IMR-90 (cell line): ENCODE data around the gene MRC1. TPM values are rescaled to one million over a fixed set of nuclear protein-coding genes. Genes with fewer than 3 reads are reported as not detected.

Experiments
- ATAC-seq: fragments of 200-7000 bp; cut with Tn5 transposase; 2 replicates; pipeline ENCODE4 v1.9.1; 2020; ENCODE audit warnings: low read depth, mild to moderate bottlenecking, moderate library complexity
- BruUV-seq: library from RNA; stranded (reverse); fragments of 400-500 nt; replicated peaks from 2 replicates; lab custom pipeline; 2021; lab: Mats Ljungman, UMichigan
- CTCF ChIA-PET: fragments of 300-600 bp; formaldehyde crosslinking; extraction: SDS; loops from one replicate; lab custom pipeline; 2021; ENCODE audit warnings: antibody characterized with exemption; lab: Yijun Ruan, JAX
- POLR2A ChIA-PET: fragments of 300-600 bp; sonication (Branson Sonifier 250); formaldehyde crosslinking; loops from one replicate; lab custom pipeline; 2022; ENCODE audit warnings: antibody characterized with exemption; ENCODE audit not compliant: unreplicated experiment; lab: Charles Lee
- DNase-seq: peaks from one replicate; pipeline ENCODE4 v3.0.0; 2013
- H2AFZ ChIP-seq: replicated peaks from 2 replicates; pipeline ENCODE3; 2013; ENCODE audit warnings: low read length, mild to moderate bottlenecking; ENCODE audit not compliant: poor library complexity
- H2AK5ac ChIP-seq: 2 replicates; pipeline ENCODE4 v1.6.1; 2013; ENCODE audit warnings: low read depth, low read length, inconsistent platforms
- H2AK9ac ChIP-seq: replicated peaks from 2 replicates; pipeline ENCODE3; 2013; ENCODE audit warnings: mild to moderate bottlenecking, low read depth, low read length, moderate library complexity; ENCODE audit not compliant: poor library complexity
- H2BK120ac ChIP-seq: 2 replicates; pipeline ENCODE4 v1.6.1; 2013; ENCODE audit warnings: low read depth, low read length, inconsistent platforms
- H2BK15ac ChIP-seq: 3 replicates; pipeline ENCODE4 v1.6.1; 2013; ENCODE audit warnings: low read depth, low read length, inconsistent platforms
- H2BK20ac ChIP-seq: 2 replicates; pipeline ENCODE4 v1.6.1; 2013; ENCODE audit warnings: low read depth, mild to moderate bottlenecking, inconsistent platforms, low read length, moderate library complexity
- H2BK5ac ChIP-seq: 2 replicates; pipeline ENCODE4 v1.6.1; 2013; ENCODE audit warnings: mild to moderate bottlenecking, low read depth, low read length, inconsistent platforms; ENCODE audit not compliant: poor library complexity, severe bottlenecking
- H3K14ac ChIP-seq: replicated peaks from 2 replicates; pipeline ENCODE4 v1.6.1; 2013; ENCODE audit warnings: low read depth, low read length, inconsistent platforms
- H3K18ac ChIP-seq: 2 replicates; pipeline ENCODE4 v1.6.1; 2013; ENCODE audit warnings: low read depth, low read length, control low read depth
- H3K23ac ChIP-seq: 2 replicates; pipeline ENCODE4 v1.6.1; 2013; ENCODE audit warnings: low read depth, low read length, inconsistent platforms
- H3K27ac ChIP-seq: 2 replicates; pipeline ENCODE4 v1.5.1; 2013; ENCODE audit warnings: mild to moderate bottlenecking, control low read depth, low read length; ENCODE audit not compliant: insufficient read depth
- H3K27me3 ChIP-seq: 2 replicates; pipeline ENCODE4 v1.6.1; 2013; ENCODE audit warnings: low read length; ENCODE audit not compliant: control insufficient read depth, insufficient read depth
- H3K36me3 ChIP-seq: 2 replicates; pipeline ENCODE4 v1.6.1; 2013; ENCODE audit warnings: low read length, mixed read lengths; ENCODE audit not compliant: control insufficient read depth, insufficient read depth
- H3K4ac ChIP-seq: 2 replicates; pipeline ENCODE4 v1.6.1; 2013; ENCODE audit warnings: low read depth, low read length, inconsistent platforms
- H3K4me1 ChIP-seq: 2 replicates; pipeline ENCODE4 v1.6.1; 2013; ENCODE audit warnings: low read length, mixed read lengths; ENCODE audit not compliant: control insufficient read depth, insufficient read depth
- H3K4me2 ChIP-seq: 2 replicates; pipeline ENCODE4 v1.6.1; 2013; ENCODE audit warnings: low read depth, mild to moderate bottlenecking, control low read depth, low read length, moderate library complexity
- H3K4me3 ChIP-seq: 2 replicates; pipeline ENCODE4 v1.5.1; 2013; ENCODE audit warnings: low read depth, mild to moderate bottlenecking, control low read depth, low read length, moderate library complexity; ENCODE audit not compliant: insufficient read depth
- H3K56ac ChIP-seq: 2 replicates; pipeline ENCODE4 v1.6.1; 2013; ENCODE audit warnings: low read length, inconsistent platforms; ENCODE audit not compliant: insufficient read depth; ENCODE audit errors: extremely low read depth
- H3K79me1 ChIP-seq, 2 experiments: 2 replicates each; pipeline ENCODE4 v1.6.1; 2013; ENCODE audit warnings: low read length in 2 of 2, inconsistent platforms in 1 of 2, low read depth in 1 of 2
- H3K9ac ChIP-seq: 2 replicates; pipeline ENCODE4 v1.6.1; 2013; ENCODE audit warnings: low read depth, low read length, control low read depth
- H3K9me1 ChIP-seq: 2 replicates; pipeline ENCODE4 v1.6.1; 2013; ENCODE audit warnings: low read length, inconsistent platforms; ENCODE audit not compliant: insufficient read depth
- H3K9me3 ChIP-seq: 2 replicates; pipeline ENCODE4 v1.6.1; 2013; ENCODE audit warnings: low read length; ENCODE audit not compliant: control insufficient read depth, insufficient read depth
- H4K20me1 ChIP-seq: 2 replicates; pipeline ENCODE4 v1.6.1; 2013; ENCODE audit warnings: low read length, inconsistent platforms; ENCODE audit not compliant: insufficient read depth
- H4K5ac ChIP-seq: 2 replicates; pipeline ENCODE4 v1.6.1; 2013; ENCODE audit warnings: mild to moderate bottlenecking, low read depth, low read length, control low read depth
- H4K8ac ChIP-seq, 2 experiments: 2 replicates each; pipeline ENCODE4 v1.6.1; 2013; ENCODE audit warnings: low read depth in 2 of 2, low read length in 2 of 2, control low read depth in 1 of 2, inconsistent platforms in 1 of 2
- H4K91ac ChIP-seq: 2 replicates; pipeline ENCODE4 v1.6.1; 2013; ENCODE audit warnings: low read depth, low read length, inconsistent platforms; ENCODE audit not compliant: insufficient read depth
- CTCF ChIP-seq: conservative IDR thresholded peaks from 2 replicates; pipeline ENCODE4 v1.5.1; 2012; ENCODE audit warnings: mild to moderate bottlenecking, low read depth, low read length, improper control_type of control experiment
- FOS ChIP-seq: fragments of 150-350 bp; IDR thresholded peaks from 2 replicates; pipeline ENCODE4 v1.6.1; 2016; ENCODE audit warnings: low read depth, low read length
- MAFK ChIP-seq: IDR thresholded peaks from 2 replicates; pipeline ENCODE4 v1.6.1; 2012; ENCODE audit warnings: low read depth, low read length, improper control_type of control experiment
- MAZ ChIP-seq: IDR thresholded peaks from 2 replicates; pipeline ENCODE4 v1.6.1; 2012; ENCODE audit warnings: low read depth, mild to moderate bottlenecking, low read length, improper control_type of control experiment, moderate library complexity, borderline replicate concordance
- MXI1 ChIP-seq: IDR thresholded peaks from 2 replicates; pipeline ENCODE4 v1.6.1; 2012; ENCODE audit warnings: low read depth, mild to moderate bottlenecking, low read length, moderate library complexity, borderline replicate concordance
- NFE2L2 ChIP-seq: fragments of 150-350 bp; IDR thresholded peaks from 2 replicates; pipeline ENCODE4 v1.6.1; 2016; ENCODE audit warnings: low read depth, mild to moderate bottlenecking, low read length
- POLR2A ChIP-seq: IDR thresholded peaks from 2 replicates; pipeline ENCODE4 v1.6.1; 2012; ENCODE audit warnings: mild to moderate bottlenecking, low read depth, low read length
- RCOR1 ChIP-seq: IDR thresholded peaks from 2 replicates; pipeline ENCODE4 v1.6.1; 2012; ENCODE audit warnings: mild to moderate bottlenecking, low read length, improper control_type of control experiment; ENCODE audit not compliant: insufficient replicate concordance
- WGBS, 2 experiments: methylation state at CpG; one replicate each; pipeline versions ENCODE4 v1.1.5 to v1.1.7; 2013; ENCODE audit warnings: missing lambda C conversion rate in 2 of 2; ENCODE audit not compliant: insufficient read length in 1 of 2; ENCODE audit errors: extremely low coverage in 2 of 2; 5-methylcytosine and 5-hydroxymethylcytosine counted together
- dilution Hi-C: fragments of 300-500 bp; cut with HindIII; formaldehyde crosslinking; loops from one replicate; pipeline ENCODE4 v1.14.3; 2018; ENCODE audit warnings: low sequenced_read_pairs; ENCODE audit not compliant: unreplicated experiment
- in situ Hi-C: fragments of 300-500 bp; cut with MboI; formaldehyde crosslinking; loops from 3 replicates; pipeline ENCODE4 v1.14.3; 2019; ENCODE audit warnings: low sequenced_read_pairs, inconsistent platforms, mixed read lengths
- intact Hi-C: fragments of 100-400 bp; cut with micrococcal nuclease; formaldehyde crosslinking; loops from 2 replicates; pipeline ENCODE4 v1.10.0; 2022
- polyA plus RNA-seq, 3 experiments: library from polyadenylated mRNA; depleted of rRNA; stranded (reverse); fragments of >200 nt; gene quantifications; 2 replicates each; pipeline ENCODE4 v1.2.3, GENCODE V29; 2012; ENCODE audit warnings: low replicate concordance in 1 of 3
- total RNA-seq: library from RNA; depleted of rRNA; stranded (reverse); fragments of >200 nt; gene quantifications from 2 replicates; pipeline ENCODE4 v1.2.3, GENCODE V29; 2012

Gene MRC1
- total and polyA plus RNA-seq, 2 of the 4 experiments (the other 2 are of a cell fraction): not detected

GRCh38 chr10:17907641-17908040 lies 98.5 kb downstream of the MRC1 start:
- Histone ChIP-seq H3K18ac (no peak overlapping the region), H3K27me3 (peaks cover 12% of the 10 kb centered on the region; the same call in 1 of the 2 replicates), H3K9me1 (no peaks in the 10 kb centered on the region), H3K4ac (no peak overlapping the region), H3K9me3 (no peaks in the 10 kb centered on the region), H4K5ac (no peak overlapping the region), H2AK5ac (no peak overlapping the region), H3K14ac (no peak overlapping the region), H2BK20ac (no peak overlapping the region), H3K79me1 (no peaks in the 10 kb centered on the region), H3K36me3 (no peaks in the 10 kb centered on the region), H3K4me1 (no peaks in the 10 kb centered on the region), H2BK5ac (no peak overlapping the region), H2AK9ac (no peak overlapping the region), H4K91ac (no peak overlapping the region), H3K9ac (no peak overlapping the region), H4K8ac (no peak overlapping the region), H4K20me1 (no peaks in the 10 kb centered on the region), H2BK120ac (no peak overlapping the region), H3K27ac (no peak overlapping the region), H2AFZ (no peak overlapping the region), H3K4me2 (no peak overlapping the region), H2BK15ac (no peak overlapping the region), H3K4me3 (no peak overlapping the region), H3K56ac (no peak overlapping the region), H3K23ac (no peak overlapping the region)
- in situ Hi-C loops (no loop called here), dilution Hi-C loops (no loop called here), intact Hi-C loops (no loop called here)
- WGBS, 2 experiments: 90% methylated on average over 2 of the region's 4 CpGs; no CpG with 5 or more reads in 1 of the 2 experiments
- ChIA-PET POLR2A (interaction anchor here (0.7 kb wide), 1 partner anchor 31 kb away, joined by 3 read pairs; no protein-coding TSS in a partner anchor), CTCF (interaction anchor here (1.4 to 1.6 kb wide), 2 partner anchors 98 to 309 kb away, joined by 5 to 6 read pairs; no protein-coding TSS in a partner anchor)
- ATAC-seq: no peak
- no peak for DNase-seq
- BruUV-seq: no TSS peak
- TF ChIP-seq MAFK (no peak), FOS (no peak), NFE2L2 (no peak), CTCF (no peak), RCOR1 (no peak), POLR2A (no peak), MXI1 (no peak), MAZ (no peak)
